RPMI7951 (cell line): Measurements from ENCODE around the gene CDIP1. TPM values are rescaled to one million over a fixed set of nuclear protein-coding genes. Genes with fewer than 3 reads are reported as not detected.

Source experiments
- DNase-seq: peaks from one replicate; pipeline ENCODE4 v3.0.0-alpha.2; 2012; ENCODE audit warnings: low read depth
- total RNA-seq: library from RNA; depleted of rRNA; stranded (reverse); fragments of >200 nt; shearing (Covaris generic); gene quantifications from 2 replicates; pipeline ENCODE4 v1.2.3, GENCODE V29; 2014

CDIP1 gene
- total RNA-seq, 1 experiment from 2014 or later, result 1.1 TPM

GRCh38 chr16:4539716-4540284 lies 1.2 kb upstream of the CDIP1 start:
- DNase-seq, result no peak

GRCh38 chr16:4537376-4538343 lies 913 bp downstream of the CDIP1 start:
- no peak for DNase-seq

GRCh38 chr16:4536391-4537106 lies 2.0 kb downstream of the CDIP1 start:
- no peak for DNase-seq

GRCh38 chr16:4535627-4536108 lies 2.9 kb downstream of the CDIP1 start:
- DNase-seq, result no peak

- no peak for DNase-seq
These were observed 4.3 kb downstream of the CDIP1 start for GRCh38 chr16:4534151-4534790.

- no peak for DNase-seq
These were observed 5.1 kb downstream of the CDIP1 start for GRCh38 chr16:4533490-4533889.

GRCh38 chr16:4532238-4532637 lies 6.3 kb downstream of the CDIP1 start:
- DNase-seq, result no peak

- no peak for DNase-seq
These were observed 6.8 kb downstream of the CDIP1 start for GRCh38 chr16:4531811-4532210.

GRCh38 chr16:4529085-4530060 lies 9.2 kb downstream of the CDIP1 start:
- no peak for DNase-seq

GRCh38 chr16:4525634-4526277 lies 12.8 kb downstream of the CDIP1 start:
- DNase-seq, result no peak

- no peak for DNase-seq
These were observed 13.5 kb downstream of the CDIP1 start for GRCh38 chr16:4525069-4525468.

- no peak for DNase-seq
These were observed 14.0 kb downstream of the CDIP1 start for GRCh38 chr16:4524571-4524970.

- no peak for DNase-seq
These were observed 14.9 kb downstream of the CDIP1 start for GRCh38 chr16:4523686-4524085.

GRCh38 chr16:4522051-4522581 lies 16.5 kb downstream of the CDIP1 start:
- no peak for DNase-seq

- no peak for DNase-seq
These were observed 17.7 kb downstream of the CDIP1 start for GRCh38 chr16:4520913-4521312.

GRCh38 chr16:4519274-4520058 lies 19.1 kb downstream of the CDIP1 start:
- DNase-seq, result no peak

- DNase-seq, result peak; percentile 9
These were observed 20.5 kb downstream of the CDIP1 start for GRCh38 chr16:4517812-4518680.

GRCh38 chr16:4515611-4516233 lies 22.9 kb downstream of the CDIP1 start:
- no peak for DNase-seq
